GM21825 (cell line): ENCODE results near the gene TRIM52.
"Not testable (repeated sequence)": the region's sequence is repeated elsewhere in the genome, so short reads cannot be mapped to it uniquely, and the experiment has no call there.

Experiments
- ATAC-seq: cut with Tn5 transposase; IDR thresholded peaks from one replicate; pipeline ENCODE4 v1.9.1; 2021; ENCODE audit warnings: mild to moderate bottlenecking, moderate library complexity; ENCODE audit not compliant: unreplicated experiment

TRIM52 gene

DNA sequence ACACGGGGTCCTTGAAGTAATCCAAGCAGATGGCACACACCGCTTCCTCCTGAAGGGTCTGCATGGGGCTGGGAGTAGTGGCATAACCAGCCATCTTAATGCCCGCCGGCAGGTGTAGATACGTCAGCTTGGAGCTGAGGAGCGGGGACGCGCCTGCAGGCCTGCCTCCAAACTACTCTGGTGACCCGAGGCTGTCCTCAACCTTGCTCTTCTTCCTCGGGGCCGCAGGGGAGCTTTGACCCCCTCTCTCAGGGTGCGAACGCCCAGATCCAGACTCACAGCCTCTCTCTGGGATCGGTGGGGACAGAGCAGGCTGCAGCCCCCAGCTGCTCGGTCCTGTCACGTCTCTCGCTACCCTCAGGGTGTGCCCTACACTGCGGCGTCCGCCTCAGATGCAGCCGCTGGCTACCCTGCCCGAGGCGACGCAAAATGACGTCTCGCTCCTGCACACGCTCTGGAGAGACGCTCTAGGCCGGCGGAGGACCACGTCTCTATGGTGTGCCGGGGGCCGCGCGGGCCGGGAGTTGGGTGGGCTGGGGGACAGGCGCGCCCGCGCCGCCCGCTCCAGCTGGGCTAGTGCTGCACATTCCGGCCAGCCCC, at the start of gene TRIM52:
TSS of gene TRIM52 (minus strand) at position 424 of the 600 bp plus-strand sequence. CDS start at position 94, 330 bp downstream.
- ATAC-seq, result peak; percentile 80

- peak; percentile 85 for ATAC-seq
These were observed 26.4 kb upstream of the TRIM52 start for GRCh38 chr5:181287331-181287730.

GRCh38 chr5:181285962-181286705, 25.2 kb upstream of the TRIM52 start:
- ATAC-seq, result not testable (repeated sequence)

DNA sequence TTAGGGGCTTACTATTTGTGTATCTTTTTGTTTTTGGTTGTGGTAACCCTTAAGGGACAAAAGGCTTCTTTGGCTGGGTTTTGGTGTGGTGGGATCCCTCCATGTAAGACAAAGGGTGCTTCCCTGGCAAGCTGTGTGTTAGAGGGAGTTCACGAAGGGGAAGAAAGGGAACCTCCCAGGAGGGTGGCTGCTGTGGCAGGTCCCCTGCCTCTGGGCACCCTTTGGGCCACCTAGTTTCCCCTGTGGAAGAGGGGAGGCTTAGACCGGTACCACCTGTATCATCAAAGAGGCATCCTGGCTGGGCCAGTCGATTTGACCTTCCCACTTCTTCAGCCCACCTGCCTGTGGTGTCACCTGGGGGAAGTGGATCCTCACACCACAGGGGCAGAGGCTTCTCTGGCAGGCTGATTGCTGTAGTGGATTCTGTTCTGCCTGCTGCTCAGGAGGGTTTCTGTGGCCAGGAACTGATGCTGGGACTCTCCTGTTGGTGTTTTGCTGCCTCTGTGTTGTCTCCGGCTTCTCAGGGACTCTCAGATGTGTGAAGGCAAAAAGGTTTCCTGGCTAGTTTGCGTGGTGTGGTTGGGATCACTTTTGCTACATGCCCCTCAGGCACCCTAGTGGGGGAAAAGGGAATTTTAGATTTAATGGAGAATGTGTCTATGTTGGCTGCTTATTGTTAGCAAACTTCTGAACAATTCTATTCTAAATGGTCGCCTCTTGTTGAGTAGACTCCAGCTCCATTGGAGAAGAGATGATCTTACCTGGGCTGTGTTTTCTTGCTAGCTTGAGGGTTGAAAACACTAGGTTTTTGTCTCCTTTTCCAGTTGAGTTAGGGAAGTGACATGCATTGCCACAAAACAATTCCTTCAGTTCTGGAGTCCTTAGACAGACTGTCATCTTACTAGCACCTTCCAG, 23.2 kb upstream of the TRIM52 start:
- ATAC-seq, result not testable (repeated sequence)

GRCh38 chr5:181283347-181283746, 22.4 kb upstream of the TRIM52 start:
- no peak for ATAC-seq

GRCh38 chr5:181282874-181283273, 21.9 kb upstream of the TRIM52 start:
- ATAC-seq, result no peak

GRCh38 chr5:181282415-181282814, 21.5 kb upstream of the TRIM52 start:
- ATAC-seq, result not testable (repeated sequence)

GRCh38 chr5:181281984-181282316, 21.0 kb upstream of the TRIM52 start:
- ATAC-seq, result no peak

GRCh38 chr5:181281077-181281983, 20.4 kb upstream of the TRIM52 start:
- no peak for ATAC-seq

GRCh38 chr5:181280251-181280762, 19.4 kb upstream of the TRIM52 start:
- ATAC-seq, result no peak

- not testable (repeated sequence) for ATAC-seq
These were observed 12.4 kb upstream of the TRIM52 start for GRCh38 chr5:181273433-181273744.

GRCh38 chr5:181271081-181271480, 10.1 kb upstream of the TRIM52 start:
- ATAC-seq, result no peak

GRCh38 chr5:181267907-181268306, 7.0 kb upstream of the TRIM52 start:
- not testable (repeated sequence) for ATAC-seq

GRCh38 chr5:181267291-181267904, 6.5 kb upstream of the TRIM52 start:
- ATAC-seq, result not testable (repeated sequence)

- no peak for ATAC-seq
These were observed 4.2 kb upstream of the TRIM52 start for GRCh38 chr5:181265092-181265671.

- ATAC-seq, result no peak
These were observed 2.7 kb upstream of the TRIM52 start for GRCh38 chr5:181263633-181264032.

- ATAC-seq, result peak; percentile 47
These were observed 542 bp upstream of the TRIM52 start for GRCh38 chr5:181261320-181262049.

DNA sequence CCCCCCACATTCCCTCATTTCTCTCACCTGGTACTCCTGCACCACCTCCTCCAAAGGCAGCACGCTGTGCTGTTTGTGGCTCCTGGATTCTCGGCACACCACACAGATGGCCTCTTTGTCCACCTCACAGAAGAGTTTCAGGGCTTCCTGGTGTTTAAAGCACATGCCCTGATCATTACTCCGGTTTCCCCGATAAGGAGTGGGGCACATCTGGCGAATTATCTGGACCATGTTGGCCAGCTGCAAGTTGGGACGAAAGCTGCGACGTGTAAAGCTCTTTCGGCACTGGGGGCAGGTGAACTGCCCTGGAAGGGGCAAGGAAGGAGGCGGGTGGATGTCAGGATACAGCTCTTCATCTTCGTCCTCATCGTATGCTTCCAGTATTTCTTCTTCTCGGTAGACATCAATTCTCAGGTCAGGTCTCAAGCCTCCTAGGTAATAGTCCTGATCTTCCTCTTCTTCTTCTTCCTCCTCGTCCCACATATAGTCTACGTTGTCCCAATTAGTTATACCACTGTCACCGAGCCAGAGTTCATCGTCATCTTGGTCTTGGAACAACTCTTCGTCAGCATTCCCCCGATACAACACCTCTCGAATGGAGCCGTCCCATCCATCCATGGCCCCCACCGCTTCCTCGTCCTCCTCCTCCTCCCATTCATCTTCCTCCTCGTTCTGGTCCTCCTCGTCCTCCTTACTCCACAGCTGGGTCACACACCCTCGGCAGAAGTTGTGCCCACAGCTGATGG, 796 bp downstream of the TRIM52 start:
- peak; percentile 1 for ATAC-seq
